ENCODE data around the gene SMO.
"Not testable (repeated sequence)": the region's sequence is repeated elsewhere in the genome, so short reads cannot be mapped to it uniquely, and the experiment has no call there.

The SMO gene

DNA sequence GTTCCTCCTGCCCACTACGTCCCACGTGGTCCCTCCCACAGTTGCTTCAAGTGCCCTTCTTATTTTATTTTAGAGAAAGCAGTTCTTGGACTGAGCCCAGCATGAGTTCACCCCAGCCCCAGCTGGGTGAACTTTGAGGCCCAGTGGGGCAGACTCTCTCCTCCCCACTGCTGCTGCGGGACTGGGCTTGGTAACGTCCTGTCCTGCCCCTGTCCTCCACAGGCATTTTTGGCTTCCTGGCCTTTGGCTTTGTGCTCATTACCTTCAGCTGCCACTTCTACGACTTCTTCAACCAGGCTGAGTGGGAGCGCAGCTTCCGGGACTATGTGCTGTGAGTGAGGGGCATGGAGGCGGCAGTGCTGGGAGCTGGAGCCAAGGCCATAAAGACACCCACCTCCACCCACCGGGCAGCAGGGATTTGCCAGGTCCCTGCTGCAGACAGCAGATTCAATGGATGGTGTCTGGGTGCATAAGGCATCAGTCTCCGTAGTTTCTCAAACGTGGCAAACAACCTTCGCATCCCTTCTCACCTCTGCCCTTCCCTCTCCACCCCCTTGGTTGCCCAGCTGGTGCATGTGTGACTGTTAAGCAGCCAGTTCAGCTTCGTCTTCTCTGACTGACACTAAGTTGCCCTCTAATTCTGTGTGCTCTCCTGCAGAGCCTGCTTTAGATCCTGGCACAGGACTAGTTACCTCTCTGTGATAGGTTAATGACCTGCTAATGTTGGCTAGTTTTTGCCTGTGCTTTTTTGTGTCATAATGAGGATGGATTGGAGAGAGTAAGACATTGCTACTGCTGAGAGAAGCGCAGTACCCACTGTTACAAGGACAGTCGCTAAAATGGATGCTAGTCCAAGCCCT lies 20.9 kb downstream of the SMO start:
- no peak for DNase-seq

DNA sequence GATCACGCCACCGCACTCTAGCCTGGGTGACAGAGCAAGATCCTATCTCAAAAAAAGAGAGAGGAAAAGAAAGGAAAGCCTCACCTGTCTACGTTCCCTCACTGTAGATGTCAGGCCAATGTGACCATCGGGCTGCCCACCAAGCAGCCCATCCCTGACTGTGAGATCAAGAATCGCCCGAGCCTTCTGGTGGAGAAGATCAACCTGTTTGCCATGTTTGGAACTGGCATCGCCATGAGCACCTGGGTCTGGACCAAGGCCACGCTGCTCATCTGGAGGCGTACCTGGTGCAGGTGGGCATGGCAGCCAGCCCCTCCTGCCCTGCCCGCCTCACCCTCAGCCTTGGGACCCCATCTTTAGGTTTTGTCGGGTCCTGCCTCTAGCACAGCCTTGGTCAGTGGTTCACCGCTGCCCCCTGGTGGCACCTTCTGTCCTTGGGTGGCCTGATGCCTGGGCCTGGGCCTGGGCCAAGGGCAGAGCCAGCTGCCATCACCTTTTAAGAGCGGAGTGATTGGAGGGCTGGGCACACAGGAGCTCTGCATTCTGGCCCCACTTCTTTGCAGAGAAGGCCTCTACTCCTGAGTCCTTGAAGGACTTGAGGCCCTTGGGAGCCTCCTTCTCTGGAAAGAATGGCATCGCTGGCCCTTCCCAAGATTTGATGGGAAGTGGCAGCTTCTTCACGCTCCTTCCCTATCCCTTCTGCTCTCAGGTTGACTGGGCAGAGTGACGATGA lies 22.0 kb downstream of the SMO start:
- DNase-seq = peak; percentile 63

DNA sequence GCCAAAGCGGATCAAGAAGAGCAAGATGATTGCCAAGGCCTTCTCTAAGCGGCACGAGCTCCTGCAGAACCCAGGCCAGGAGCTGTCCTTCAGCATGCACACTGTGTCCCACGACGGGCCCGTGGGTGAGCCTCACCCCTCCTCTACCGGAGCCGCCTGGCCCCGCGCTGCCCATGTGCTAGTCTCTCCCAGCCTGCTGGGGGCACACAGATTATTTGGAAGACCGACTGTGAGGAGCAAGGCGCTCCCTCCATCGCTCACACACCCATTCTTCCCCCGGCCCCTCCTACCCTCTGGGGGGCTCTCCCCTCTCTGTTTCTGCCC lies 22.5 kb downstream of the SMO start:
- no peak for DNase-seq

DNA sequence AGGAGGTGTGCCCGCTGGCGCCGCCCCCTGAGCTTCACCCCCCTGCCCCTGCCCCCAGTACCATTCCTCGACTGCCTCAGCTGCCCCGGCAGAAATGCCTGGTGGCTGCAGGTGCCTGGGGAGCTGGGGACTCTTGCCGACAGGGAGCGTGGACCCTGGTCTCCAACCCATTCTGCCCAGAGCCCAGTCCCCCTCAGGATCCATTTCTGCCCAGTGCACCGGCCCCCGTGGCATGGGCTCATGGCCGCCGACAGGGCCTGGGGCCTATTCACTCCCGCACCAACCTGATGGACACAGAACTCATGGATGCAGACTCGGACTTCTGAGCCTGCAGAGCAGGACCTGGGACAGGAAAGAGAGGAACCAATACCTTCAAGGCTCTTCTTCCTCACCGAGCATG lies 23.7 kb downstream of the SMO start:
- no peak for DNase-seq

DNA sequence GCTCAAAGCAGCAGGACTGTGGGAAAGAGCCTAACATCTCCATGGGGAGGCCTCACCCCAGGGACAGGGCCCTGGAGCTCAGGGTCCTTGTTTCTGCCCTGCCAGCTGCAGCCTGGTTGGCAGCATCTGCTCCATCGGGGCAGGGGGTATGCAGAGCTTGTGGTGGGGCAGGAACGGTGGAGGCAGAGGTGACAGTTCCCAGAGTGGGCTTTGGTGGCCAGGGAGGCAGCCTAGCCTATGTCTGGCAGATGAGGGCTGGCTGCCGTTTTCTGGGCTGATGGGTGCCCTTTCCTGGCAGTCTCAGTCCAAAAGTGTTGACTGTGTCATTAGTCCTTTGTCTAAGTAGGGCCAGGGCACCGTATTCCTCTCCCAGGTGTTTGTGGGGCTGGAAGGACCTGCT lies 24.2 kb downstream of the SMO start:
- DNase-seq = no peak

DNA sequence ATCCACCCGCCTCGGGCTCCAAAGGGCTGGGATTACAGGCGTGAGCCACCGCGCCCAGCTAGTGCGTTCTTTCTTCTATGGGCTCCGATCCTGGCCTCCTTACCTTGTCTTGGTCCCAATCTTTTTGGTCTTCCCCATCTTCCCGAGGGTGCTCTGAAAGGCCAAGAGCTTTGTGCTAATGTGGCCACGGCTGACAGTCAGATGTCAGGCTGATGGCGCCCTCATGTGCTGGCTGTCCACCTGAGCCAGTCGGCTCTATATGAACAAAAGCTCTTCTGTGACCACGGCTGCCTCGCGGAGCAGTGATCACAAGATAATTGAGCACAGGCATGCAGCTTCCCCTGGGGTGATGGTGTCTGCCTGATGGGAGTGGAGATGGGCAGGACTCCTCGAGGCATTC lies 25.4 kb downstream of the SMO start:
- DNase-seq = peak; percentile 15

DNA sequence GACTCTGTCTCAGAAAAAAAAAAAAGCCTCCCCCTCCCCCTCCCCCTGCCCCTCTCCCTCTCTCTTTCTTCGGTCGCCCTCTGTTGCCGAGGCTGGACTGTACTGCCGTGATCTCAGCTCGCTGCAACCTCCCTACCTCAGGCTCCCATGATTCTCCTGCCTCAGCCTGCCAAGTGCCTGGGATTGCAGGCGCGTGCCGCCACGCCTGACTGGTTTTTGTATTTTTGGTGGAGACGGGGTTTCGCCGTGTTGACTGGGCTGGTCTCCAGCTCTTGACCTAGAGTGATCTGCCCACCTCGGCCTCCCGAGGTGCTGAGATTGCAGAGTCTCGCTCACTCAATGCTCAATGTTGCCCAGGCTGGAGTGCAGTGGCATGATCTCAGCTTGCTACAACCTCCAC lies 27.3 kb downstream of the SMO start:
- DNase-seq = not testable (repeated sequence)

DNA sequence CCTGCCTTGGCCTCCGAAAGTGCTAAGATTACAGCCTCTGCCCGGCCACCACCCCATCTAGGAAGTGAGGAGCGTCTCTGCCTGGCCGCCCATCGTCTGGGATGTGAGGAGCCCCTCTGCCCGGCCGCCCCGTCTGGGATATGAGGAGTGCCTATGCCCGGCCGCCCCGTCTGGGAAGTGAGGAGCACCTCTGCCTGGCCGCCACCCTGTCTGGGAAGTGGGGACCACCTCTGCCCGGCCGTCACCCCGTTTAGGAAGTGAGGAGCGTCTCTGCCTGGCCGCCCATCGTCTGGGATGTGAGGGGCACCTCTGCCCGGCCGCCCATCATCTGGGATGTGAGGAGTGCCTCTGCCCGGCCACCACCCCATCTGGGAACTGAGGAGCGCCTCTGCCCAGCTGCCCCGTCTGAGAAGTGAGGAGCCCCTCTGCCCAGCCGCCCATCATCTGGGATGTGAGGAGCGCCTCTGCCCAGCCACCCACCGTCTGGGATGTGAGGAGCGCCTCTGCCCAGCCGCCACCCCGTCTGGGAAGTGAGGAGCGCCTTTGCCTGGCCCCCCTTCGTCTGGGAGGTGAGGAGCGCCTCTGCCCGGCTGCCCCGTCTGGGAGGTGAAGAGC lies 27.8 kb downstream of the SMO start:
- DNase-seq = not testable (repeated sequence)

DNA sequence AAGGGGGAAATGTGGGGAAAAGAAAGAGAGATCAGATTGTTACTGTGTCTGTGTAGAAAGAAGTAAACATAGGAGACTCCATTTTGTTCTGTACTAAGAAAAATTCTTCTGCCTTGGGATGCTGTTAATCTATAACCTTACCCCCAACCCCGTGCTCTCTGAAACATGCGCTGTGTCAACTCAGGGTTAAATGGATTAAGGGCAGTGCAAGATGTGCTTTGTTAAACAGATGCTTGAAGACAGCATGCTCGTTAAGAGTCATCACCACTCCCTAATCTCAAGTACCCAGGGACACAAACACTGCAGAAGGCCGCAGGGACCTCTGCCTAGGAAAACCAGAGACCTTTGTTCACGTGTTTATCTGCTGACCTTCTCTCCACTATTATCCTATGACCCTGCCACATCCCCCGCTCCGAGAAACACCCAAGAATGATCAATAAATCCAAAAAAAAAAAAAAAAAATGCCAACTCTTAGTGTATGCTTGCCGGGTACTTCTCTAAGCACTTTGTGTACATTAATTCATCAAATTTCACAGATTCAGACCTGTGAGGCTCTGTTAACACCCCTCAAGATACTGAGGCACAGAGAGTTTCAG lies 28.5 kb downstream of the SMO start:
- not testable (repeated sequence) for DNase-seq

DNA sequence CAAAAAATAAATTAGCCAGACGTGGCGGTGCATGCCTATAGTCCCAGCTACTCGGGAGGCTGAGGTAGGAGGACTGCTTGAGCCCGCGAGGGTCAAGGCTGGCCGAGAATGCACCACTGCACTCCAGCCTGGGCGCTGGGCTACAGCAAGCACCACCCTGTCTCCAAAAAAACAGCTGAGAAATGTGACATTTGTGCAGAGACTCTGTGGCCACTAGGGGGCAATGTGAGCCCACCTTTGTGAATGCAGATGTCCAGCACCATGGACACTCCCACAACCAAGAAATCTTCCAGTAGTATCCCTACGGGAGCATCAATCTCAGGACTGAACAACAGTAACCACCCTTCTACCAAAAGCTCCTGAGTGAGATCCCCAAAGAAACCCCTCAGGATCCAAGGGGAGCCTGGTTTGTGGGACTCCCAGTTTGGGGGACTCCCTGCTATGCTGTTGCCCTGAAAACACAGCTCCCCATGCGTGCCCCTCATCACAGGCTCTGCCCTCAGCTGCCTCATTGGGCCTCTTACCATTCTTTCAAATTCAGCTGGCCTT lies 30.2 kb downstream of the SMO start:
- peak; percentile 78 for DNase-seq

DNA sequence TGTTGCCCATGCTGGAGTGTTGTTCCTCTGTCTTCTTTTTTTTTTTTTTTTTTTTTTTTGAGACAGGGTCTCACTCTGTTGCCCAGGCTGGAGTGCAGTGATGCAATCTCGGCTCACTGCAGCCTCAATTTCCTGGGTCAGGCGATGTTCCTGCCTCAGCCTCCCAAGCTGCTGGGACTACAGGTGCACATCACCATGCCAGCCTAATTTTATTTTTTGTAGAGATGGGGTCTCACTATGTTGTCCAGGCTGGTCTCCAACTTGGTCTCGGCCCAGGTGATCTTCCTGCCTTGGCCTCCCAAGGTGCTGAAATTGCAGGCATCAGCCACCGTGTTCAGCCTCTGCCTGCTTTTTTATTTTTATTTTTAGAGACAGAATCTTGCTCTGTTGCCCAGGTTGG lies 30.7 kb downstream of the SMO start:
- DNase-seq = not testable (repeated sequence)

DNA sequence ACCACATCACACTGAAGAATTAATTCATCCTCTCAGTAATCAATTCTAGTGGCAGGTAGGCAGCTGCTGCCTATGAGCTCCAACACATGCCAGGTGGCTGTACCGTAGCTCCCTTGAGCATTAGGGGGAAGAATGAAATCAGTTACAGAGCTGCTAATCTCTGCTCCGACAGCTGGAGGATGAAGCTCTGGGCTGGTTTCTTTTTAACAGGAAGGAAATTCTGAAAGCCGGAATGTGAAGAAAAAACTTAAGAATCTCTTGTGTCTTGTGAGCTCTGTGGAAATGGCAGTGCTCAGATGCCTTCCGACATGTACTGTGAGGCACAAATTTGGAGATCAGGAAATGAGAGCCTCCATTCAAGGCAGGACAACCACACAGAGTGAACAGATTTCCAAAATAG lies 33.6 kb downstream of the SMO start:
- no peak for DNase-seq

DNA sequence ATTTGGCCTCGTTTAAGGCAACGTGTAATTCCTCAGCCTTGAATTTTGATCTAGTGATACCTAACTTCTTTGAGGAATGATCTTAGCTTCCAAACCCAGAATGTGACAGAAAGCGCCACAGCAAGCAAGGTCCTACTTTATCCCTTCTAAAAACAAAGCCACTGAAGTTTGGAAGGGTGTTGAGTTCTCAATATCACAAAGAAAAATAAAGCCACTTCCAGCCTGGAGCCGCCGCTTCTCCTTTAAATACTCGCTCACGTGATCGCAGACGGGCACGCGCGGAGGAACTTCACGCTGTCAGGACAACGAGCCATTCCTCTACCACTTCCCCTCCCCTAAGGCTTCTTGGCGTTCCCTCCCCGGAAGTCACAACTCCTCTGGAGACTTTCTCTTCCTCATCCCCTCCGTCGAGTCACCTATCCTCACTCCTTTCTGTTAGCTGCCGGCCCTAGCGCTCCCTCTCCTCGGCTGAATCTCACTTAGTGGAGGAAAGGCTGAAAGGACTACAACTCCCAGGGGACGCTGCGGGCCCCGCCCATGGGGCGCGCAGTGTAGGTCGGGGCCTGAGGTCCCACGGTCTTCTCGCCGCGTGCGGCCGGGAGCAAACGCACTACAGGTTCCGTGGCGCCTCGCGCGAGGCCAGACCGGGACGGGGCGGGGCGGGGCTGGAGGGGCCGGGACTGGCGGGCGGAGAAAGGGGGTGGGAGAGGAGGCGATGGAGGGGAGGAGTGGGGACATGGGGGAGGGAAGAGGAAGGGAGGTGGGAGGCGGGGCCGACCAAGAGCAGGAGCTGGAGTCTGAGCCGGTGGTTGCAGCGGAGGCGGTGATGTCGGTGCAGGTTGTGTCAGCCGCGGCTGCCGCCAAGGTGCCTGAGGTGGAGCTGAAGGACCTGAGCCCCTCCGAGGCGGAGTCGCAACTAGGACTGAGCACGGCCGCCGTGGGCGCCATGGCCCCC lies 36.1 kb downstream of the SMO start, which contains the start of gene AHCYL2:
TSS of gene AHCYL2 (plus strand) at position 780 of the 955 bp plus-strand sequence.
- DNase-seq = peak; percentile 96

DNA sequence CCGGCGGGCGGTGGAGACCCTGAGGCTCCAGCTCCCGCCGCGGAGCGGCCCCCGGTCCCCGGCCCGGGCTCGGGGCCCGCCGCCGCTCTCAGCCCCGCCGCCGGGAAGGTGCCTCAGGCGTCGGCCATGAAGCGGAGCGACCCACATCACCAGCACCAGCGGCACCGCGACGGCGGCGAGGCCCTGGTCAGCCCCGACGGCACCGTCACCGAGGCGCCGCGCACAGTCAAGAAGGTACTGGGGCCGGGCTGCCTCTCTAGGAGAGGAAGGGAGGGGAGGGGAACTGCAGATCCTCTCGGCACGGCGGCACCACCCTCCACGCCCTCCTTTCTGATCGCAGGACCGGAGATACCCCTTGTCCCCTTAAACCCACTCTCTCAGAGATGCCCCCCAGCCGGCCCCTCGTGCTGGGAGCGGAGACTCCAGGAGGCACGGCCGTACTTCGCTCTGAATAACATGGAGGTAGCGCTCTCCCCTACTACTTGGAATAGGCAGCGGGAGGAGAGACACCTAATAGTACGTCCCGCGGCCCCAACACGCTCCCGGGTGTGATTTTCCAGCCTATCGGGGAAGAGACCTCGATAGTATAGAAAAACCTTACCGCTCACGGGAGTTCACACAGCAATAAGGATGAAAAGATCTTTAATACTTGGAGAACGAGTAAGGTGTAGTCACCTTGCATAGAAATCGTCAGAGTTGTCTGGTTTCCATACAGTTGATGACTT lies 36.9 kb downstream of the SMO start:
- peak; percentile 62 for DNase-seq

DNA sequence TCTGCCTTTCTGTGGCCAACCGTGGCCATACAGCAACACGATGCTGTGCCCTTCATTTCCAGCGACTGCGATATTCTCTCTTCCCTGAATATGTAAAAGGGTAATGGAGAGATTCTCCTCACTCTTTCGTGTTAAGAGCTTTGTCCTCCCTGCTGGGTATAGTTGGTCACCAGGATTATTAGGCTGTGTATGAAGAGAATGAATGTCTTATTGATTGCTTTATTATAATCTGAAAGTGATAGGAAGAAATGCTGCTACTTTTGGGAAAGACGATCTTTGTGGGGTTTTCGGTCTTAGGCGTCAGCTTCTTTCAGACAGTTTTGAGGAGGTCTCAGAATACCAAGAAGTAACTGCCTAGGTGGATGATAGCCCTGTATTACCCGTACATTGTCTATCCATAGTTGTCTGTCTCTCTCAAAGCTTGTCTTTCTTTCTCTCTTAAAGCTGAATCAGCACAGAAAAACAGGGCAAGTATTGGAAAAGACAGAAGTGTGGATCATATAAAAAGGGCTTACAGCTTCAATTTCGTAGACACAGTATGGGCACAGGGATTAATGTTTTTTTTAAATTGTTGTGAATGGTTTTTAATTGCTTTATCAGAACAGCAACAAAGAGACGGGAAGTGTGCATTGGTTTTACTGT lies 37.6 kb downstream of the SMO start:
- DNase-seq = no peak

DNA sequence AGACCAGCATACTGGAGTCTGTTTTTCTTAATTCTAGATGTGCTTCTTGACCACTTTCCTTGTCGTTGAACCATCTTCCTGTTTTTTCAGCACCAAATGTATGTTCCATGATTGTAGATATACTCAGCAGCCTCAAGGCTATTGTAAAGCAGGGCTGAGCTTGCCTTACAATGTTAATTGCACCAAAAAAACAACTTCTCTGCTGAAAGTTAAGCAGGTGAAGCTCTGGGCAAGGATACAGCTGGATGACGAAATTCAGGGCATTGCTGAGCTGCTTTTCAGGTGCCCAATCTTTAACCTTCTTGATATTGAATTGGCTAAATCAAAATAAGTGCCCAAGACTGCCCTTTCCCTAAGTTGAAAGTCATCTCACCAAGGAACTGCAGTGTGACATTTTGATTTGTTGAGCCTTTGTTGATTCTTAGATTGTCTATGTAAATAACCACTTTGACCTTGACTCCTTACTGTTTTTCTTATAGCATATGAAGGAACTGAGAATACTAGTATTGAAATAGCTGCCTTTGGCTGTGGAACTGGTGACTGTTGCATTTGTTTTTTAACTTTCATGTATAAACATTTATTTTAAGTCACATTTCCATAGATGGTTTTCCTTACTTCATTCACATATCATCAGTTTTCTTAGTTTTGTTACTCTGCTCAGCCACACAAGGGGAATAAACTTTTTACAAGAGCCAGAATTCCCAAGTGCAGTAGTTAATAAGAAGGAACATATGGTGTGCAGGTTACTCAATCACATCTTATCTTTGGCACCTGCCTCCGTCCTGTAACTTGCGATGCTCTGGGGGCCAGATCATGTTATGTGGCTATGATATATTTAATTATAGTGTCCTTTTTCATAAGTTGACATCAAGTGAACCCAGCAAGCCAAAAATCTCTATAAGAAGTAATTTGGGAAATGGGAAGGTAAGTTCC lies 39.5 kb downstream of the SMO start:
- no peak for DNase-seq

DNA sequence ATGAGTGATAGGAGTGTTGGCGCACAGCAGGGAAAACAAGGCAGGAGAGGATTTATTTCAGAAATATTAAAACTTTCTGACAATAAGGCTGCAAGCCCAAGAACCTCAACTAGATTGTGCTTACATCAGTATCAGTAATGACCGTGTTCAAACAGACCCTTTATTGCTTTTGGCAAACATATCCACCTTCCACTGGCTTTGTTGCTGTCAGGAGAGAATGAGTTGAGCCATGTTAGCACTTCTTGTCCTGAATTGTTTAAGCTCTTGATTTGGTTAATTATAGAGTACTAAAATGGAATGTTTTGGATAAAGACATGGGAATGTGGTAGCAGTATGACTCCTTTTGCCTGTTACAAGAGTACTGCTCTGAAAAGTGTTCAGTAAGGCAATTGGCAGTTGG lies 40.2 kb downstream of the SMO start:
- peak; percentile 43 for DNase-seq

DNA sequence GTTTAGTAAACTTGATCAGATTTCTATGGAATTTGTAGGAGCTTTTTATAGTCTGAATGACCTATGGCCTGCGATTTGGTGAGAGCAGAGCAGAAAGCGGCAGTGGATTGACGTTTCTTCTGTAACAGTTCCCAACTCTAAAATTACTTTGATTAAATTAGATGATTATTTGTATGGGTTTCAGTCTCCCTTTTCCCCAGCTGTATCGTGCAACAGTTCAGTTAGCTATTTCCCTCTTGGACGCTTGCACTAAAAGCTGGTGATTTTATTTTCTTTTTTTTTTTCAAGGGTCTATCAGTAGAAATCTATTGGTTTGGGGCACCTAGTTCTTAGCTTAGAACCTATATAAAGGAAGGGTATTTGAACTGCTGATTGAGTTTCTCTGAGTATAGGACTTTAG lies 43.2 kb downstream of the SMO start:
- DNase-seq = no peak

DNA sequence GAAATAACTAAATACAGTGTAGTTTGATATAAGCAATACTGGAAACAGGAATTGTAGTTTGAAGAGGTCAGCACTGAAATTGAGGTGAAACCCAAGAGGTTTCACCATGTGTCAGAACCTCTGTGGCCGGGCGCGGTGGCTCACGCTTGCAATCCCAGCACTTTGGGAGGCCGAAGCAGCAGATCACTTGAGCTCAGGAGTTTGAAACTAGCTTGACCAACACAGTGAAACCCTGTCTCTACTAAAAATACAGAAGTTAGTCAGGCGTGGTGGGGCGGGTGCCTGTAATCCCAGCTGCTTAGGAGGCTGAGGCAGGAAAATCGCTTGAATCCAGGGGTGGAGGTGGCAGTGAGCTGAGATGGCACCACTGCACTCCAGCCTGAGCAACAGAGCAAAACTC lies 50.1 kb downstream of the SMO start:
- no peak for DNase-seq
